AG20443 (cell line): ENCODE data around the gene ANKIB1.
A peak's percentile ranks its signal among the peaks of the same experiment; 100 is the strongest.
"Not testable (repeated sequence)": the region's sequence is repeated elsewhere in the genome, so short reads cannot be mapped to it uniquely, and the experiment has no call there.

ENCODE experiments used
- DNase-seq: peaks from one replicate; pipeline ENCODE4 v3.0.0; 2012; ENCODE audit warnings: low spot score, mixed read lengths

Gene ANKIB1

DNA sequence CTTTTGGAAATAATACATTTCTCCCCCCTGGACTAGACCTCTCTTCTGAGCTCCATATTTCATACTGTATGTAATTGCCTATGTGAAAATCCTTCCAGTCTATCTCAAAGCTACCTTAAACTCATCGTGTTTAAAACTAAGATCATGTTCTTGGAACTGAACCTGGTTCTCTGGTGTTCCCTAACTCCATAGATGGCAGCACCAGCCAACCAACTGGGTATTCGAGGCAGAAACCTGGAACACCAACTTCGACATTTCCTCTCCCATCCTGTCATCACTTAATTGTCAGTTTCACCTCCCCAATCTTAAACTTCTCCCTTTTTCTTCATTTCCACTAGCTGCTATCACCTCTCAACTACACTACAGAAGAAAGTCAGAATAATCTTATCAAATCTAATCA is 87.0 kb downstream of the ANKIB1 start:
- no peak for DNase-seq

DNA sequence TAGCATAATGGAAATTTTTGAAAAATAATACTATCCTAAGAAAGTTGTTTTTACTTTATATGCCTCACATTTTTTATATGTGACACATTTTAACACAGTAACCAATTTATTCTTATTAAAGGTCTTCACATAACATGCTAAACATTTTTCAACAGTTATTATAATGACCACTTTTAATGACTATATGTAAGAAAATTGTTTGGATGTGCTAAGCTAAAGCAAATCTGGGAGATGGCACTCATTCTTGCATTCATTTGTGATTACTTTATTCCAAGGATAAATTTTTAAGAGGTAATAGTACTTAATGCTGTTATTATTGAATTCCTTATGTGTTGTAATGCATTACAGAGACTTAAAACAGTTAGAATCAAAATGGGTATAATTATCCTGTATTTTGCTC is 88.1 kb downstream of the ANKIB1 start:
- no peak for DNase-seq

DNA sequence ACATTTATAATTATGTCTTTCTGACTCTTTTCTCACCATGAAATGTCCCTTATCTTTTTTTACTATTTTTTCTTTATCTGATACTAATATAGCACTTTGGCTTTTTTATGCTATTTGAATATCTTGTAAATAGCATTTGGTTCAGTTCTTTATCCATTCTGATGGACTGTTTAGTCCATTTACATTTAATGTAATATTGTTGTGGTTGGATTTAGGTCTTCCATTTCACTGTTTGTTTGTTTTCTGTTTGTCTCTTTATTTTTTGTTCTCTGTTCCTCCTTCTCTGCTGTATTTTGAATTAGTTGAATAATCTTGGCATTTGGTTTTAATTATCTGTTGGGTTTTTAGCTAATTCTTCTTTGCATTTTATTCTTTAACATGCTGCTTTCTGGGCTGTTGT is 89.8 kb downstream of the ANKIB1 start:
- no peak for DNase-seq

DNA sequence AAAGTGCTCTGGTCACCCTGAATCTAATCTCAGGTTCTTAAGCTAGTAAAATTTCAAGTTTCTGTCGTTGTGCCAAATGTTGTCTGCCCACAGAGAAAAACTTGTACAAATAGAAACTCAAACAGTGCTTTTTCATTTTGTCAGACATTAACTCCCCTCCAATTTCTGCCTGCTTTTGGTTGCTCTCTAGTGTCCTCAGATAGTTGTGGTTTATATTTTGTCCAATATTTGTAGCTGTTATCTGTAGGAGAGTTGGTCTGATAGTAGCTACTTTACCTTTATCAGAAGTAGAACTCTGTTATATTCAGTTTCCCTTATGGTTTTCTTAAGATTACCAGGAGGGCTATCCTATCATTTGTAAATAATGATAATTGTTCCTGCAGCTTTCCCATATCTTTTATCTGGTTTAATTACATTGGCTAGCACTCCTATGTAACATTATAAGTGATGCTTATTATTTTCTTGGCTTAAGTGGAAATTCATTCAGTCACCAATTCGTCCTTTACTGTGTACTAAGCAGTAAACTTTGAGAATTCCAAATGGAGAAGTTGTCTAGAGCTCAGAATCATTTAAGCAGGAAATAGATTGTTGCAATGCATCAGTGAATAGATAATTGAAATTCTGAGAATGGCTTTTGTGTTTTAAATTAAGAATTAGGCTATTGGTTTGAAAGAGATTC is 91.0 kb downstream of the ANKIB1 start:
- DNase-seq, result no peak

DNA sequence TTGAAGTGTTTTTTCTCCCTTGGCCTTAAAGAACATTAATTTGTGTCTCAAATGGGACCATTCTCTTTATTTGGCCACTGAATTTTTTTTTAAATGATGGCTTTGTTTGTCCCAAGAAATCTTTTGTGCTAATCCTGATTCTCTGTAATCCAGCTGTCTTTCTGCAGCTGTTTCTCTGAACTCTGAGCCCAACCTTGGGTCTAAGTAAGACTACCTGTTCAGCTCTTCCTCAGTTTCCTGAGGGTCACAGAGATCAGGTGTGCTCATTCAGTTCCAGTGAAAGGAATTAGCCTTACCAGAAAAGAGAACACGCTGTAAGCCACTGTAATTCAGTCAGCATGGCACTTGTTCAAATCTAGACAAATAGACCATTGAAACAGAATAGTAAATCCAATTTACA is 94.2 kb downstream of the ANKIB1 start:
- DNase-seq, result no peak

DNA sequence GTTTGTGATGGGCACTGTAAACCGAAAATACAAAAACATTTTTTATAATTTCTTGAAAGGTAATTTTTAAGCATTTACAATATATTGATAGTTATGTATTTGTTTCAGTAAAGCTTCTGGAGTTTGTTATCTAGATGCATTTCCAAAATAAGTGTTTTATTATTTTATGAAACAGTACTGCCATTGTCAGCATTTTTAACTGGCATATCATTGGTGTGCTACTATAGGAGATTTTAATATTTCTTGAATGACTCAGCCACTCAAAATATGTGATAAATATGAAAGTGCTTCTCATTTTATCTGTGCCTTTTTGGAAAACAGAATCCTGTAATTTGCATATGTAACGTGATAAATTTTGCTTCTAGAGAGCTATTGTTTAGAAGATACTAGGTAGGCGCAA is 97.9 kb downstream of the ANKIB1 start:
- no peak for DNase-seq

DNA sequence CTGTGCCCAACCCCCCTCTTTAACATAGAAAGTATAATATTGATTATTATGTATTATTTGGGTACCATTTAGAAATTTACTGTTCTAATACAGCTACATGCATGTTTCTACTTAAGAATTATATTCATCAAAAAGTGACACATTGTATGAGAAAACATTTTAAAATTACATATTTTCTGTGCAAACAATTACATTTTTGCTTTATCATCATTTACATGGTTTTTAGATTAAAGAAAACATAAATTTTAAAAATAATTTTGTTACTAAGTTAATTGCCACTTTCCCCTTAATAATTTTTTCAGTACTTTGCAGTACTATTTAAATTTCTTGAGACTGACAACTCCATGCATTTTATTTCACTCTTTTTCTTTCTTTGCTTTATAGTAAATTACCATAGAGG is 106.2 kb downstream of the ANKIB1 start:
- DNase-seq, result no peak

DNA sequence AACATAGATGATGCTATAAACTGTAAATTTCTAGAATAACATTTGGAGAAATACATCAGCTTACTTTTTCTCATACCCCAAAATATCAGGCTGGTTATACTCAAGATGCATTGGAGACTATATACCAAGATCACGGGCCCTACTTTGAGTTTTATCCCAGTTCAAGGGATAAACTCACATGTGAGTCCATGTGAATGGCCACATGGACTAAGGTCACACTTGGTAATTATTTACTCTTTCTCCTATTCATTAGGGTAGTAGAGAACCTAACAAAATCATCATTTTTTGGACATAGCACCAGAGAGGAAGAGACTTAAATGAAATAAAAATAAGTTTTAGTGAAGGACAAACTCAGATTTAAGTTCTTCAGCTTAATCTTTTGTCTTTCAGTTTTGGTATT is 108.4 kb downstream of the ANKIB1 start:
- DNase-seq, result no peak

DNA sequence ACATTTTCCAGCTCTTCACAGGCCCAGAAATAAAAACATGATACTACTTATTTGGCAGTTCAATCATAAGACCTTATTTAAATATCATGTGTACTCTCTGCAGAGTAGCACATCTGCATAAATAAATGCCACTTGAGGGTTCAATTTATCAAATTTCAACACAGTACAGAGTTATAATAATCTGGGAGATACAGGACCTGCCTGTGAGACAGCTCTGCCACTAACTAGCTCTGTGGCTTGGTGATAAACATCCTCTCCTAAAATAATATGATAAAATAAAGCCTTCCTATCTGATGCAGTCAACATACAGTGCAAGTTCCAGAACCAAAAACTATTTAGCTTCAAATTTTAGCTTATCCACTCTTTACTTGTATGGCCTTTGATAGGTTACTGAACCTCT is 110.6 kb downstream of the ANKIB1 start:
- DNase-seq, result no peak

DNA sequence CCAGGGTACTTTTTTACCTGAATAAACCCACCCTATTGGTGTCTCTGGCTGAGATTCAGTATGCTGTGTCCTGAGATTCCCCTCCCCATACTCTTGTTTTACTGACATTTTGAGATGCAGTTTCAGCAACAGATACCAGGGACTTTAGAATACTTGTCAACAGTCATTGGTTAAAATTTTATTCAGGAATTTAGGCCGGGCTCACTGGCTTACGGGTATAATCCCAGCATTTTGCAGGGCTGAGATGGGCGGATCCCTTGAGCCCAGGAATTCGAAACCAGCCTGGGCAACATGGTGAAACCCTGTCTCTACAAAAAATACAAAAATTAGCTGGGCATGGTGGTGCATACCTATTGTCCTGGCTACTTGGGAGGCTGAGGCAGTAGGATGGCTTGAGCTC is 111.5 kb downstream of the ANKIB1 start:
- DNase-seq, result no peak

DNA sequence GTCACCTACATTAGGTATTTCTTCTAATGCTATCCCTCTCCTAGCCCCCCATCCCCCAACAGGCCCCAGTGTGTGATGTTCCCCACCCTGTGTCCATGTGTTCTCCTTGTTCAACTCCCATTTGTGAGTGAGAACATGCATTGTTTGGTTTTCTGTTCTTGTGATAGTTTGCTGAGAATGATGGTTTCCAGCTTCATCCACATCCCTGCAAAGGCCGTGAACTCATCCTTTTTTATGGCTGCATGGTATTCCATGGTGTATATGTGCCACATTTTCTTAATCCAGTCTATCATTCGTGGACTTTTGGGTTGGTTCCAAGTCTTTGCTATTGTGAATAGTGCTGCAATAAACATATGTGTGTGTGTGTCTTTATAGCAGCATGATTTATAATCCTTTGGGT is 113.4 kb downstream of the ANKIB1 start:
- not testable (repeated sequence) for DNase-seq

DNA sequence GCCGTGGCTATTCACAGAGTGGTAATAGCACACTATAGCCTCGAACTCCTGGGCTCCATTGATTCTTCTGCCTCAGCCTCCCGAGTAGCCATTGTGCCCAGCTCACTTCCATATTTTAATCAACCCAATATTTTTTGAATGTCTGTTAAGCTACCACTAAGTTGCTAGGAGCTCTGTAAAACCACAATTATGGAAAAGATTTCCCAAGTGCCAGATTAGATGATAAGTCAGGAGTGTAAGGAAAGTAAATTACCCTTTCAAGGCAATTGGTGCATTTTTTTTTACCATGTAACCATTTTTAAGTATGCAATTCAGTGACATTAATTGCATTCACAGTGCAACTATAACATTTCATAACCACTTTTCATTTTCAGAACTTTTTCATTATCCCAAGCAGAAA is 114.0 kb downstream of the ANKIB1 start:
- DNase-seq, result peak; percentile 16

DNA sequence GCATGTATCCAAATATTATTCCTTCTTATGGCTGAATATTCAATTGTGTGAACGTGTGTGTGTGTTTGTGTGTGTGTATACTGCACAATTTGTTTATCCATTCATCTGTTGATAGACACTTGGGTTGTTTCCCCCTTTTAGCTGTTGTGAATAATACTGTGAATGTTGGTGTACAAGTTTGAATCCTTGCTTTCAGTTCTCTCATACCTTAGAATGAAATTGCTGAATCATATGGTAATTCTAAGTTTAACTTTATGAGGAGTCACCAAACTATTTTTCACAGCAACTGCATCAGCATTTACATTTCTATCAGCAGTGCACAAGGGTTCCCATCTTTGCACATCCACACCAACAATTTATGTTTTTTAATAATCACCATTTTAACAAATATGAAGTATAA is 114.6 kb downstream of the ANKIB1 start:
- DNase-seq, result no peak

DNA sequence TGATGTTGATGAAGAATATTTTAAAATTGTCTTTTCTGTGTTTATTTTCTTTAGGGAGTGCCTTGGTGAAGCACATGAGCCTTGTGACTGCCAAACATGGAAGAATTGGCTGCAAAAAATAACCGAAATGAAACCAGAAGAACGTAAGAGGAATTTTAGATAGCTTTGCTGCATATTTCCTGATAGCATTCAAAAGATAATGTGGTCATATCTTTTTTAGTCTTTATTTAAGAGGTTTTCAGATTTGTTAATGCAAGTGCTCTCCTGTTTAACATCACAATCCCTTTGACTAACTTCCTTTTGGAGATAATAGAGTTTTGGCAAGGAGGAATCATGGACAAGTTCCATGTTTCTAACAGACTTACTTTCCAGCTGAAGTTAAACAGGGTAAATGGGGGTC is 116.4 kb downstream of the ANKIB1 start:
- DNase-seq, result no peak

DNA sequence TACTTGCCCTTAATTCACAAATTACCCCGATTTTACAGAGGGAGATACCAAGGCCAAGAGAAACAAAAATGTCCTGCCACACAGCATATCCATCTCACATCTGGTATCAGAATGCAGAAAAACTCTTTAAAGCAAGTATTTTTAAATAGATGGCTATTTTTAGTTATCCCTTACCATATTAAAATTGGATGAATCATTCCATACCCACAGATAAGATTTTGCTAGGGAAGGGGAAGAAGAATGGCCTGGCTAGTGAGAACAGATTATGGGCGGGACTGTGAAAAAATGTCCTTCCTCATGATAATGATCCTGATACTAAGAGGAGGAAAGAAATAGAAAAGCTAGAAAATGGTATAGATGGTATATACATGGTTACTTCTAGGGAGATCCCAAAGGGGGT is 121.0 kb downstream of the ANKIB1 start:
- peak; percentile 20 for DNase-seq

DNA sequence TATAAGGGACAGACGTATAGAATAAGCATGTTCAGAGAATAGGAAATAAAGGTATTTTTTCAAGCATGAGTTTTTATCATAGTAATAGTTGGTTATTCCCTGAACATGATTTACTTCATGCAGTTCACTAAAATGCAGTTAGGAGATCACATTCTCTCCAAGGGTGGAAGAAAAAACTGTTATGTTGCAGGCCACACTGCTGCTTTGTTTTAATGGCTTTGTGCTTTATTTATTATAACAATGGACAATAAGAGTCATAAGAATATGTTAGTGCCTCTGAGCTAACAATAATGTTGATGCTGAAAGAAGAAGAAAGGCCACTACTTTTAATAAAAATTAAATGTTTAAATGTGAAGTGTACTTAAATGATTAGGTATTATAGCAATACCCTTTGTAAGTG is 123.0 kb downstream of the ANKIB1 start:
- no peak for DNase-seq

DNA sequence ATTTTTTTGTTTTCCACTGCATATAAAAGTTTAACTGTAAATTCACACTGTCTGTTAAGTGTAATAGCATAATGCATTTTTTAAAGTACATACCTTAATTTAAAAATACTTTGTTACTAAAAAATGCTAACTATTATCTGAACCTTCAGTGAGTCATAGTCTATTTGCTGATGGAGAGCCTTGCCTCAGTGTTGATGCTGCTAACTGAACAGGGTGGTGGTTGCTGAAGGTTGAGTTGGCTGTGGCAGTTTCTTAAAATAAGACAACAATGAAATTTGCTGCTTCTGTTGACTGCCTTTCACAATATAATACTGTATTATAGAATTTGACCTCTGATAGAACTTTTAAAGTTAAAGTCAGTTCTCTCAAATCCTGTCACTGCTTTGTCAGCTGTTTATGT is 129.2 kb downstream of the ANKIB1 start:
- no peak for DNase-seq

DNA sequence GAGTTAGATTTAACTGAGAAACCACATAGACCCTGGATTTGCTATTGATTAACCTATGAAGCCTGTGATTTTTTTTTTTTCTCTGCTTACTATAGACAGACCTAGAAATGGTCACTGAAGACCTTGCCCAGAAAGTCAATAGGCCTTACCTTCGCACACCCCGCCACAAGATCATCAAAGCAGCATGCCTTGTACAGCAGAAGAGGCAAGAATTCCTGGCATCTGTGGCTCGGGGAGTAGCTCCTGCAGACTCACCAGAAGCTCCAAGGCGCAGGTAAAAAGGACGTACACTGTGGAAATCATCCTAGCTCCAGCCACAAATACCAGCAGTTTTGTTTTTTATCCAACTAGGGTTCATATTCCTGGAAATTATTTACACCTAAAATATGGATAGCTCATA is 145.3 kb downstream of the ANKIB1 start:
- no peak for DNase-seq

DNA sequence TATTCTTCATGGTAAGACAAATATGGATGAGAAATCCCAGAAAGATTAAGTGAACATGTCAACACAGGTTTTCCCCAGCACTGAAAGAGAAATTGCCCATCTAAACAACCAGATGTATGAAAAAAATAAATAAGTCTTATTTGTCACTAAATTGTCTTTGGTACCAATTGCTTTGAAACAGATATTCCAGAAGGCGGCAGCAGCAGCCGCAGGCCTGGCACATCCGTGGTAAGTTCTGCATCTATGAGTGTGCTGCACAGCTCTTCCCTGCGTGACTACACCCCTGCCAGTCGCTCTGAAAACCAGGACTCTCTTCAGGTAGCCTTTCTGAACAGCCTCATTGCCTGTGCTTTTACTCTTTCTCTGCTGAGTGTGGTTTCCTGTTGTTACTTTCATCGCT is 151.8 kb downstream of the ANKIB1 start:
- no peak for DNase-seq

DNA sequence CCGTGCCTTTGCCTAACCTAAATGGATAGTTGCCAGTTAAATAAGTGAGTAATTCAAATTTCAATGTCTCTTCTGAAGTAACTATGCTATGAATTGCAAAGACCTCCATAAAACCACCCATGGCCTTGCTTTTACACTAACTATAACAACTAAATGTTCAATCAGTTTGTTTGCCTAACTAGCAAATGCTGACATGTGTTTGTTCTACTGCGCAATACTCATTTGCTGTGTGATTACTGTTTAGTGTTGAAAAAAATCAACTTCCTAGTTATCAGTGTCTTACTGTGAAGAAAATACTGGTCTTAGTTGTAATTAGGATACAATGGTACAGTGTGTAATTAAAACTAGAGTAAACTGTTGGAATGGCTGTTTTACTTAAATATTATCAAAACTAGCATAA is 154.2 kb downstream of the ANKIB1 start:
- no peak for DNase-seq

DNA sequence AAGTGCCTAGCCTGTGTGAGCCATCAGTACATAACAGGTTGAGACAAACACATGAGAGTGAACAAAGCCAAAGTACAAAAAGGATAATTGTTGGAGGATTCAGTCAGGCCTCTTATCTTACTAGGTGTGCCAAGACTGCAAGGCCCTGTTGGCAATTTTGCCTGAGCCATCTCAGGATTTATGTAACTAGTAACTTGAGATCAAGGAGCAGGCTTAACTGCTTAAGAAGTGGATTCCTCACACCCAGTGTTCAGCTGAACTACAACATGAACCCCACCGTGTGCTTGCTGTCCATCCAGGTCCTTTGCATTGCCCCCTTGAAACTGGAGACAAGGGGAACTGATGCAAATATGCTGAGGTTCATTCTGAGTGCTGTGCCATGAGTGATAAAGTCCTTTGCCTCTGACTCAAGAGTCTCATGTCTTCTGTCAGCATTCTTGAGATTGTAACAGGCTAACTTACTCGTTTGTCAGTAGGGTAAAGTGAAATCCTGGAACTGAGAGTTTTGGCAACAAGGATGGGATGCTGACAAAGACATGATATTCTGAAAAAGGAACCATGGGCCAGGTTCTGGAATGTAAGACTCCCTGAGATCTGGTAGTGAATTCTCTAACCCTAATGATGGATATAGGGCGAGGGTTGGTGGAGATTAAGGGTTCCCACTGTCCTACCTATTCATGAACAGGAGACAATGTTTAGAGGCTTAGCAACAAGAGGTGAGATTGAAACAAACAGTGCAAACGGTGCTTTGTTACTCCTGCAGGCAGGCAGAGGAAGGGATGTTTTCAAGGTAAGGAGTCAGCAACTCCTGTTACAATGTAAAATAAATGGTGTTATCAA is 157.4 kb downstream of the ANKIB1 start:
- DNase-seq, result peak; percentile 29

DNA sequence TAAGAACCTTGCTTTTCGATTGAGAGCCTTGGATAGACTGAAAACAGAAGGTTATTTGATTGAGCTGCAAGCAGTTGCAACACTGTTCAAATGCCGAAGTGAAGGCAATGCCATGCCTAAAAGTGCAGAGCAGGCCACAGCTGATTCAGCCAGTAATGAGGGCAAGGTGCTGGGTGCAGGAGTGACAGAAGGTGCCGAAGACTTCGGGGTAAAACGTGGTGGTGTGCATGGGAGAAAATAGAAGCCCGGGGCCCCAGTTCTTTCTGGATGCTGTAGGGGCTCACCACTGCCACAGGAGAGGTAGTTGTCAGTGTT is 157.9 kb downstream of the ANKIB1 start:
- DNase-seq, result no peak

DNA sequence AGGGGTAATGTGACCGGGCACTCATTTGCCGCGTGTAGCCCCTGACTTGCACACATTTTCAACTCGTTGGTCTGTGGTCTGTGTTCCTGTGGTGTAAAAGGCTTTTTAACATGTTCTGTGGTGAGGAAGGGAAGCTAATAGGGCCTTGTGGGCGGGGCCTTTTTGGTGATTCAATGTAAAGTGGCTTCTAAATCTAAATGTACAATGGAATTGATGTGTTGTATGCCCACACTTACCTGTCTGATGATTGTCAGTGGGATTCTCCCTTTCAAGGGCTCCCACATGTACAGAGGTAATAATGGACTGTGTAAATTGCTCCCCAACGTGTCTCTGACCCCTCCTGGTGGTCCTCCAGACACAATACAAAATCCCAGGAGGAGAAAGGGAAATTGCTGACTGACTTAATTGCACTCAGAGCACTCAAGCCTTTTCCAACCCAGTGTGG is 158.4 kb downstream of the ANKIB1 start:
- no peak for DNase-seq

DNA sequence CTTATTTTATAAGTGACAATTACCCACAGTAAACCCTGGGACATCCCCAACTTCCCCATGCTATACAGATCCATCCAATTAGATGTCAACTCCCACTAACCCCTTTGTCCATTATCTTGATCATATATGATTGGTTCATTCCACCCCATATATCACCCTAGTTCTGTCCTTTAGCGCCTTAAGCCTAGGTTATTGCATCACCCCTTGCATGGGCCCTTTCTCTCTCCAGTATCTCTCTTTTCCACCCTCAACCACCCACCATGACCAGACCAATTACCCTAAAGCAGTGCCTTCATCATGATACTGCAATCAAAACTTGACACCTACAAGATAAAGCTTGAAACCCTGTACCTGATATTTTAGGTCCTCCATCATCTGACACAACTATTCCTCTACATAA is 163.6 kb downstream of the ANKIB1 start:
- DNase-seq, result no peak
